ENCODE measurements around the gene ZBTB44. TPM values are rescaled to one million over a fixed set of nuclear protein-coding genes. Genes with fewer than 3 reads are reported as not detected.

ZBTB44 gene
- total RNA-seq, 1 experiment from 2014 or later = 32.5 TPM

GRCh38 chr11:130323452-130324450, 9.0 kb upstream of the ZBTB44 start:
- DNase-seq (ENCODE audit: low read depth, low spot score) (no peak), ATAC-seq (no peak)
- no peaks in the 10 kb centered on the region for H3K79me2 ChIP-seq (ENCODE audit: insufficient read depth, low read length)
- no peaks in the 10 kb centered on the region for H3K36me3 ChIP-seq (ENCODE audit: control insufficient read depth in 1 of 2, insufficient read depth in 2 of 2, low read length in 2 of 2)
- ChIA-PET CTCF (no interaction called here), POLR2A (no interaction called here), RAD21 (ENCODE audit: low non-redundant PET in 1 of 2, low total read pairs in 2 of 2, uncharacterized antibody in 2 of 2, unreplicated experiment in 2 of 2) (no interaction called here)
- no peak overlapping the region for H3K9ac ChIP-seq (ENCODE audit: low read length)
- H3K9me3 ChIP-seq (ENCODE audit: control insufficient read depth in 1 of 2, insufficient read depth in 1 of 2, low read depth in 1 of 2, low read length in 2 of 2) = peaks cover 7 to 9% of the 10 kb centered on the region in 2 experiments; a peak in 2 of 4 replicates
- no peak overlapping the region for H2AFZ ChIP-seq (ENCODE audit: low read depth, low read length, poor library complexity, severe bottlenecking)
- no peak overlapping the region for H3K27ac ChIP-seq (ENCODE audit: low read depth, low read length)
- H3K4me3 ChIP-seq (replicated peaks in 1 of 2; ENCODE audit: low read depth in 1 of 2, low read length in 2 of 2) = no peak overlapping the region
- intact Hi-C loops (cut with micrococcal nuclease) = no loop called here
- H3K4me1 ChIP-seq (ENCODE audit: control insufficient read depth in 1 of 2, insufficient read depth in 2 of 2, low read length in 2 of 2) = peaks cover under 1 to 2% of the 10 kb centered on the region in 2 experiments; a peak in 1 of 4 replicates
- no TSS peak for BruUV-seq (replicated peaks)
- no peaks in the 10 kb centered on the region for H4K20me1 ChIP-seq (ENCODE audit: insufficient read depth)
- H3K4me2 ChIP-seq (ENCODE audit: low read length) = no peak overlapping the region
- no peaks in the 10 kb centered on the region for H3K9me2 ChIP-seq (ENCODE audit: insufficient read depth)
- no peaks in the 10 kb centered on the region for H3K27me3 ChIP-seq (ENCODE audit: insufficient read depth, low read length)
- TF ChIP-seq ZNF274 (IDR thresholded peaks at IDR 0.05; ENCODE audit: low read depth, low read length) = no peak
- TF ChIP-seq POLR2A (IDR thresholded peaks at IDR 0.05; ENCODE audit: borderline replicate concordance, extremely low read depth, insufficient read depth, insufficient read length) = no peak
- TF ChIP-seq ELF1 (IDR thresholded peaks at IDR 0.05; ENCODE audit: borderline replicate concordance, low read depth) = no peak
- TF ChIP-seq ZBTB33 (IDR thresholded peaks at IDR 0.05; ENCODE audit: extremely low read depth, insufficient replicate concordance, low read length) = no peak

- Histone ChIP-seq H3K4me3 (replicated peaks in 1 of 2; ENCODE audit: low read depth in 1 of 2, low read length in 2 of 2) (no peak overlapping the region), H3K9me2 (ENCODE audit: insufficient read depth) (no peaks in the 10 kb centered on the region), H3K4me2 (ENCODE audit: low read length) (no peak overlapping the region), H3K27me3 (ENCODE audit: insufficient read depth, low read length) (no peaks in the 10 kb centered on the region), H2AFZ (ENCODE audit: low read depth, low read length, poor library complexity, severe bottlenecking) (no peak overlapping the region), H3K9ac (ENCODE audit: low read length) (no peak overlapping the region), H3K4me1 (ENCODE audit: control insufficient read depth in 1 of 2, insufficient read depth in 2 of 2, low read length in 2 of 2) (peaks cover 3 to 8% of the 10 kb centered on the region in 2 experiments; a peak in 2 of 4 replicates), H3K9me3 (ENCODE audit: control insufficient read depth in 1 of 2, insufficient read depth in 1 of 2, low read depth in 1 of 2, low read length in 2 of 2) (peaks cover 7 to 9% of the 10 kb centered on the region in 2 experiments; a peak in 2 of 4 replicates), H3K79me2 (ENCODE audit: insufficient read depth, low read length) (no peaks in the 10 kb centered on the region), H3K27ac (ENCODE audit: low read depth, low read length) (no peak overlapping the region), H3K36me3 (ENCODE audit: control insufficient read depth in 1 of 2, insufficient read depth in 2 of 2, low read length in 2 of 2) (no peaks in the 10 kb centered on the region), H4K20me1 (ENCODE audit: insufficient read depth) (no peaks in the 10 kb centered on the region)
- no TSS peak for BruUV-seq (replicated peaks)
- ChIA-PET POLR2A (no interaction called here), RAD21 (ENCODE audit: low non-redundant PET in 1 of 2, low total read pairs in 2 of 2, uncharacterized antibody in 2 of 2, unreplicated experiment in 2 of 2) (no interaction called here), CTCF (no interaction called here)
- no peak for DNase-seq (ENCODE audit: low read depth, low spot score)
- no peak for ATAC-seq
- TF ChIP-seq CBX3 (IDR thresholded peaks at IDR 0.05; ENCODE audit: low read depth) (peak; percentile 43; the same call in 1 of the 2 replicates), POLR2A (IDR thresholded peaks at IDR 0.05; ENCODE audit: borderline replicate concordance, extremely low read depth, insufficient read depth, insufficient read length) (no peak)
- intact Hi-C loops (cut with micrococcal nuclease) = no loop called here
Observed at GRCh38 chr11:130322126-130322525, 7.4 kb upstream of the ZBTB44 start.
